Endometrium (tissue), 2 donors: ENCODE data around the gene POLR3E.

Experiments used
- FAIRE-seq: peaks from 2 replicates; lab custom pipeline; 2012; peaks lifted over from hg19 to GRCh38; lab: Jason Lieb, UNC
- donor health status: control.
- donor health status: control.

The POLR3E gene

GRCh38 chr16:22317625-22318024 lies 20.4 kb downstream of the POLR3E start:
- no peak for FAIRE-seq

GRCh38 chr16:22318690-22319358 lies 21.6 kb downstream of the POLR3E start:
- FAIRE-seq: no peak

- FAIRE-seq: no peak
Observed at GRCh38 chr16:22320572-22321339, 23.5 kb downstream of the POLR3E start.

GRCh38 chr16:22321340-22322001 lies 24.3 kb downstream of the POLR3E start:
- FAIRE-seq: no peak

- no peak for FAIRE-seq
Observed at GRCh38 chr16:22322021-22322471, 24.8 kb downstream of the POLR3E start.

GRCh38 chr16:22322741-22323140 lies 25.5 kb downstream of the POLR3E start:
- no peak for FAIRE-seq

- FAIRE-seq: no peak
Observed at GRCh38 chr16:22323173-22323958, 26.2 kb downstream of the POLR3E start.

GRCh38 chr16:22323959-22324786 lies 27.0 kb downstream of the POLR3E start:
- no peak for FAIRE-seq

GRCh38 chr16:22324787-22325597 lies 27.8 kb downstream of the POLR3E start:
- FAIRE-seq: no peak

- FAIRE-seq: no peak
Observed at GRCh38 chr16:22325598-22326368, 28.6 kb downstream of the POLR3E start.

GRCh38 chr16:22326369-22326652 lies 29.1 kb downstream of the POLR3E start:
- FAIRE-seq: no peak

- no peak for FAIRE-seq
Observed at GRCh38 chr16:22326771-22327445, 29.7 kb downstream of the POLR3E start.

GRCh38 chr16:22327446-22327775 lies 30.2 kb downstream of the POLR3E start:
- no peak for FAIRE-seq

GRCh38 chr16:22328081-22328725 lies 31.0 kb downstream of the POLR3E start:
- FAIRE-seq: no peak

- no peak for FAIRE-seq
Observed at GRCh38 chr16:22329199-22329695, 32.0 kb downstream of the POLR3E start.

GRCh38 chr16:22330326-22330725 lies 33.1 kb downstream of the POLR3E start:
- no peak for FAIRE-seq

GRCh38 chr16:22333457-22333994 lies 36.3 kb downstream of the POLR3E start:
- no peak for FAIRE-seq

GRCh38 chr16:22335668-22336246 lies 38.5 kb downstream of the POLR3E start:
- no peak for FAIRE-seq
